ENCODE measurements around the gene FGGY.
"Not testable (repeated sequence)": the region's sequence is repeated elsewhere in the genome, so short reads cannot be mapped to it uniquely, and the experiment has no call there.

FGGY gene

GRCh38 chr1:59296358-59297256, at the start of gene FGGY:
Gene FGGY (plus strand): TSS chr1:59297094. CDS start chr1:59321550, 24,456 bp downstream.
- FAIRE-seq, result no peak

DNA sequence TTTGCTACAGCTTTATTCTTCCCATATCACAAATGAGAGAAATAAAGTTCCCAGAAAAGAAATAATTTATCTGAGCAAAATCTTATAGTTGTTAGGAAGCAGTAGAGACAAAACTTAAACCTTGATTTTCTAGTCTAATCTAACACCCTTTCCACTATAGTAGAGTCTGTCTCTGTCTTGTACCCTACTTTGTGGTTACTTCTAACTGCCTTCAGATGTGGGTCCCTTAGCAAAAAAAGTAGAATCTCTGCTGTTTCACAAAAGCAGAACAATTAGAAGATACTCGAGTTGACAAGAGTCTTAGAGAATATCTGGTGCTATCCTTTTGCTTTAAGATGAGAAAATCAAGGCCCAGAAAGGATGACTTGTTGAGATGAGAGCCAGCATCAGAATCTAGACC, 48.1 kb upstream of the FGGY start:
- FAIRE-seq, result no peak

GRCh38 chr1:59249396-59250137, 47.3 kb upstream of the FGGY start:
- FAIRE-seq, result no peak

DNA sequence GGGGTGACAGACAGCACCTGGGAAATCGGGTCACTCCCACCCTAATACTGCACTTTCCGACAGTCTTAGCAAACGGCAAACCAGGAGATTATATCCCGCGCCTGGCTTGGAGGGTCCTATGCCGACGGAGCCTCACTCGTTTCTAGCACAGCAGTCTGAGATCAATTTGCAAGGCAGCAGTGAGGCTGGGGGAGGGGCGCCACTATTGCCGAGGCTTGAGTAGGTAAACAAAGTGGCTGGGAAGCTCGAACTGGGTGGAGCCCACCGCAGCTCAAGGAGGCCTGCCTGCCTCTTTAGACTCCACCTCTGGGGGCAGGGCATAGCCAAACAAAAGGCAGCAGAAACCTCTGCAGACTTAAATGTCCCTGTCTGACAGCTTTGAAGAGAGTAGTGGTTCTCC, 45.8 kb upstream of the FGGY start:
- FAIRE-seq, result not testable (repeated sequence)

GRCh38 chr1:59256429-59256828, 40.5 kb upstream of the FGGY start:
- not testable (repeated sequence) for FAIRE-seq

DNA sequence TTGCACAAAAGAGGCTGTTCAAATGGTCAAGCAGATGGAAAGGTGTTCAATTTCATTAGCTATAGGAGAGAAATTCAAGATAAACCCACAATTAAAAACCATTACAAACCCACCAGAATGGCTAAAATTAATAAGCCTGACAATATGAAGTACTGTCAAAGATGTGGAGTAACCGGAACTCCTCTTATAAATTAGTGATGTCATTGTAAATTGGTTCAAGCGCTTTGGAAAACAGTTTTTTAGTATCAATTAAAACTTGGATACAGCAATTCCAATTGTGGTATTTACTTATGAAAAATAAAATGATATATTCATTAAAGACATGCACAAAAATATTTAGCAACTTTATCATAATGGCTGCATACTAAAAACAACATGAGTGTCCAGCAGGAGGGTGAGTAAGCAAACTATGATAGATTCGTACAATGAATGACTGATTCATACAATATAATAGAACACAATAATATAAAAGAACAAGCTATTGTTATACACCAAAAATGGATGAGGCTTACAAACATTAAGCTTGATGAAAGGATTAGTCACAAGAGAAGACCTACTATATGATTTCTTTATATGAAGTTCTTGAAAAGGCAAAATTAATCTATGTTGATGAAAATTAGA, 38.4 kb upstream of the FGGY start:
- no peak for FAIRE-seq

GRCh38 chr1:59261537-59261936, 35.4 kb upstream of the FGGY start:
- FAIRE-seq, result no peak

DNA sequence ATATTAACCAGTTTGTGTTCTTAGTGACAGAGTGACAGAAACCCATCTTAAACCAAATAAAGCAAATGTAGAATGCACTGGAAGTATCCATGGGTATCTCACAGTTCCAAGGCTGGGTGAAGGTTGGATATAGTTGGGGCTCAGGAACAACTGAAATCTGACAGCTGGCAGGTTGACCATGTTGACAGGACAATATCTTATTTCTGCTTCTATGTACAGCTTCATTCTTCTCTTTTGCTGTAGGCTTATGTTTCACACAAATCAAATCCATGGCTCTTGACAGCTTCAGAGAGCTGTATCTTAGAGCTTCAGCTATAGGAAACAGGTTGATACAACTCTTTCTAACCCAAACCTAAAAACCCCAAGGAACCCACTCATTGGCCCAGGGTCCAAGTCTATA, 34.3 kb upstream of the FGGY start:
- FAIRE-seq, result no peak

DNA sequence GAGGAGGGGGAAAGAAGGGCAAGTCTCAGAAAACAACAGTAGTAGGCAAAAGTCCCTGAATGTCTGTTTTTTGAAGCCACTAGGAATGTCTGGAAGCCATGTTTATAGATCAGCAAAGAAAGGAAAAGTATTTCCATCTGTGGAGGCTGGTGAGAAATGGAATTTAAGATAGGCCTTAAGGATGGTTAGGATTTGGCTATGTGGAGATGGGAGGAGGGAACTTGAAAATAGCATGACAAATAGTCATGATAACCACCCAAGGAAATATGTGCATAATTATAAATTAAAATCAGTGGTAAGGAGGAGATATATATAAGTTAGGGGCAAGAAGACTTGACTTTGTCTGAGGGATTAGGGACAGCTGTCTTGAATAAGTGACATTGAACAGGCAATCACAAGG, 33.8 kb upstream of the FGGY start:
- no peak for FAIRE-seq

DNA sequence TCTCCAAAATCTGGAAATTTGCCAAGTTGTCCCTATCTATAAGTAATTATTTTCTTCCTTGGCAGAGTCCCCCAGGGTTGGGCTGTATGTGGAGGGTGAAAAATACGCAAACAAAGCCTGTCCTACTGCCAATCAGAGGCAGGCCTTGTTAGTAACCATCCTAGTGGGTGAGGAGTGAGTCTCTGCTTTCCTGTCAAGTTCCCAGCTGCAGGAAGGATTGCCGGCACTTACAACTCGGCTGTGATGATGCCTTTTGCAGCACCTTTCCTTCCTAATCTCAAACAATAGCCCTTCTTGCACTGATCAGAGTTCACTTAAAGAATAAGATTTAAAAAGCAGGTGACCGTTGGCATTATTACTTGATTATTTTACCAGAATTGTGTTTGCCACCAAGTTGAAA, 31.3 kb upstream of the FGGY start:
- FAIRE-seq, result no peak

- no peak for FAIRE-seq
These were observed 30.5 kb upstream of the FGGY start for GRCh38 chr1:59266180-59266926.

- no peak for FAIRE-seq
These were observed 30.0 kb upstream of the FGGY start for GRCh38 chr1:59266927-59267293.

DNA sequence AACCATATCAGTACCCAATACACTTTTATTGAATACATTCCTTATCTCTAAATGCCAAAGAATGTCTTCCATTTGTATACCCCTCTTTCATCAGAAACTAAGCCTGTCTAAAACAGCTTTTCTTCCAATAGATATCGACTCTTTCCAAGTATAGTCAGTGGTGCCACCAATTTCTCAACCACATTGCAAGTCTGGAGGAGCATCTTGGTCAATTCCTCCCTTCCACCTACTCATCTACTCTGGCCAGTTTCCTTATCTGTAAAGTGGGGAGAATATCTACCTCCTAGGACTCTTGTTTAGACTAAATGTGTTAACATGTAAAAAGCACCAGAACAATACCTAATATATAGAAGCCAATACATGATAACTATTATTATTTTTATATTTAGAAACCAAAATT, 28.5 kb upstream of the FGGY start:
- FAIRE-seq, result no peak

GRCh38 chr1:59271561-59272260, 25.2 kb upstream of the FGGY start:
- FAIRE-seq, result no peak

GRCh38 chr1:59272507-59272906, 24.4 kb upstream of the FGGY start:
- no peak for FAIRE-seq

- FAIRE-seq, result no peak
These were observed 20.4 kb upstream of the FGGY start for GRCh38 chr1:59276439-59276851.

DNA sequence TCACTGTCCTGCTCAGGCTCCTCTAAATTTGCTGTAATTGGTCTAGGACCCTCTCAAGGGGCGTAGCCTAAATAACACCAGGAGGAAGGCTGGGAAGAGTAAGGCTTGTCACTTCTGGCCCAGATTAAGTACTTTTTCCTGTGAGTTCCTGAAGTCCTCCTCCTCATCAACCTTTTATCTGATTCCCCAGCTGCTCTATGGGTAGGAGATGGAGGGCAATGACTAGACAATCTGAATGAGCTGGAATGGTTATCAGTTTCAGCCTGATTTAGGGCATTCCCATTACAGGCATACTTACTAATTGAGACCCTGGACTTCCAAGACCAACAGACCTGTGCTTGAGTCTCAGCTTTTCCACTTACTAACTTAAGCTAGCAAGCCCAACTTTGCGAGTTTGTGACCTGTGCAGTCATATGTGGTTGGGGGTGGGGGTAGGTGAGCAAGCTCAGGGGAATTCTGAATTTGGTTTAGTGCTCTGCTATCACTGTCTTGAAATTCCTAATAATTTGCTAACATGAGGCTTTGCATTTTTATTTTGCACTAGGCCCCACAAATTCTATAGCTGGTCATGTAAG, 18.0 kb upstream of the FGGY start:
- FAIRE-seq, result no peak

DNA sequence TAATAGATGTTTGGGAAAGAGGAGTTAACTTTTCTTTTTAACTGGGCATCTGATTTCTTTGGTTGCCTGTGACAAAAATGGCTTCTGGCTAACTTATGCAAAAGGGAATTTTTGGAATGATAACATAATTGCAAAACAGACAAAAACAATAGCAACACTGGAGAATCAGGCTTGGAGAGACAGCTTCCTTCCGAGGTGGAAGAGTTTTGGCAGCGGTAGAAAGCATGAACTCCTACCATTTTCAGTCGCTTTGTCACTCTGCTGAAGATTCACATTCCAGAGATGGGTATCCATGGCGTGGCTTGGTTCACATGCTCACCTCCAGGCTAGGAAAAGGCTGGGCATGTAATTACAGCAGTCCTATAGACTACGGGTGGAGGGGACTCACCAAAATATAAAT, 17.2 kb upstream of the FGGY start:
- FAIRE-seq, result no peak

- no peak for FAIRE-seq
These were observed 13.9 kb upstream of the FGGY start for GRCh38 chr1:59282951-59283350.

GRCh38 chr1:59285691-59286090, 11.2 kb upstream of the FGGY start:
- FAIRE-seq, result no peak

- no peak for FAIRE-seq
These were observed 8.8 kb upstream of the FGGY start for GRCh38 chr1:59288046-59288445.

DNA sequence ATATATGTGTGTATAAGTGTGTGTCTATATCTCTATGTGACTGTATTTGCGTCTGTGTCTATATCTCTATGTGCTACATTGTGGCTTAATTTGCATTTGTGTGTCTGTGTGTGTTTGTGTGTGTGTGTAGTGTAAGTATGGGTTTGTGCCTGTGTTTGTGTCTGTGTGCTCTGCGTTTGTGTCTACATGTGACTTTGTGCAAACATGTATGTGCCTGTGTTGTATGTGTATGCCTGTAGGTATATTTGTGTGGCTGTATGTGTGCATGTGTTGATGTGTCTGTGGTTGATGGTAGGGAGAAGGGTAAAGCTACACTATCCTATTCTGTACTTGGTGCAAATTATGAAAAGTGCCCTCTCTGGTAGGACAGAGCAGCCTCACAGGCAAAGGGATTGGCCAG, 7.3 kb upstream of the FGGY start:
- FAIRE-seq, result no peak
